ENCODE measurements around the gene FAM81B. TPM values are rescaled to one million over a fixed set of nuclear protein-coding genes. Genes with fewer than 3 reads are reported as not detected.

The FAM81B gene
- total RNA-seq, 6 donors from 2014 or later, result 0.66 to 44.0 (median 3.2) TPM

DNA sequence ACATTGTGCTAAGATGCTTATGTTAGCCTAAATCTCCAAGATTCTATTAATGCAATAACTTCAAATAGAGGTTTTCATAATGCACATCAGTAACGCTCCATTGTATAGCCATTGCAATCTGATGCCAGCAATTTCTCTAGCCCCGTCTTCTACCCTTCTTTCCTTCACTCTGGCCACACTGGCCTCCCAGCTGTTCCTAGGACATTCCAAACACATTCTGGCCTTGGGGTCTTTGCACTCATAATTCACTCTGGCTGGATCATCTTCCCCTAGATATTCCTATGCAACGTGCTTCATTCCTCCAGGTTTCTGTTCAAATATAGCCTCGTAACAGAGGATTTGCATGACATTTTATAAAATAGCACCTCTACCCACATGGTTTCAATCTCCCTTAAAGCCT lies 23.3 kb downstream of the FAM81B start:
- no peak for TF ChIP-seq EP300 (IDR thresholded peaks at IDR 0.05)
- TF ChIP-seq, protein P1, sequence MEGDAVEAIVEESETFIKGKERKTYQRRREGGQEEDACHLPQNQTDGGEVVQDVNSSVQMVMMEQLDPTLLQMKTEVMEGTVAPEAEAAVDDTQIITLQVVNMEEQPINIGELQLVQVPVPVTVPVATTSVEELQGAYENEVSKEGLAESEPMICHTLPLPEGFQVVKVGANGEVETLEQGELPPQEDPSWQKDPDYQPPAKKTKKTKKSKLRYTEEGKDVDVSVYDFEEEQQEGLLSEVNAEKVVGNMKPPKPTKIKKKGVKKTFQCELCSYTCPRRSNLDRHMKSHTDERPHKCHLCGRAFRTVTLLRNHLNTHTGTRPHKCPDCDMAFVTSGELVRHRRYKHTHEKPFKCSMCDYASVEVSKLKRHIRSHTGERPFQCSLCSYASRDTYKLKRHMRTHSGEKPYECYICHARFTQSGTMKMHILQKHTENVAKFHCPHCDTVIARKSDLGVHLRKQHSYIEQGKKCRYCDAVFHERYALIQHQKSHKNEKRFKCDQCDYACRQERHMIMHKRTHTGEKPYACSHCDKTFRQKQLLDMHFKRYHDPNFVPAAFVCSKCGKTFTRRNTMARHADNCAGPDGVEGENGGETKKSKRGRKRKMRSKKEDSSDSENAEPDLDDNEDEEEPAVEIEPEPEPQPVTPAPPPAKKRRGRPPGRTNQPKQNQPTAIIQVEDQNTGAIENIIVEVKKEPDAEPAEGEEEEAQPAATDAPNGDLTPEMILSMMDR (IDR thresholded peaks at IDR 0.05), result no peak
- no peak for TF ChIP-seq POLR2AphosphoS5 (IDR thresholded peaks at IDR 0.05)
- Histone ChIP-seq H3K9me3 (no peaks in the 10 kb centered on the region), H3K4me3 (no peak overlapping the region), H3K36me3 (no peaks in the 10 kb centered on the region), H3K4me1 (no peaks in the 10 kb centered on the region), H3K27me3 (no peaks in the 10 kb centered on the region), H3K27ac (no peak overlapping the region)
- DNase-seq (no peak), ATAC-seq (ENCODE audit: low FRiP score in 2 of 2) (no peak)
- WGBS, 2 donors, result 67 to 79% methylated on average over 4 of the region's 4 CpGs

DNA sequence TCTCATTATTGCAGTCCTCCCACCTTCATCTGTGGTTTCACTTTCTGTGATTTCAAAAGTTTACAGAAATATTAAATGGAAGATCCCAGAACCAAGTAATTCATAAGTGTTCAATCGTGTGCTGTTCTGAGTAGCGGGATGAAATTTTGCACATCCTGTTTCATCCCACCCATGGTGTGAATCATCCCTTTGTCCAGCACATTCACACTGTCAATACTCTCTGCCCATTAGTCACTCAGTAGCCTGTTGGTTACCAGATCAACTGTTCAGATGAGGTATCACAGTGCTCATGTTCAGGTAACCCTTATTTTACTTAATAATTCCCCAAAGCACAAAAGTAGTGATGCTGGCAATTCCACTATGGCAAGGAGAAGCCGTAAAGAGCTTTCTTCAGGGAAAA lies 26.8 kb downstream of the FAM81B start:
- H3K27me3 ChIP-seq, result no peaks in the 10 kb centered on the region
- H3K4me1 ChIP-seq, result no peaks in the 10 kb centered on the region
- H3K9me3 ChIP-seq, result no peaks in the 10 kb centered on the region
- H3K4me3 ChIP-seq, result no peak overlapping the region
- TF ChIP-seq POLR2A (IDR thresholded peaks at IDR 0.05) (no peak), EP300 (IDR thresholded peaks at IDR 0.05) (no peak)
- no peaks in the 10 kb centered on the region for H3K36me3 ChIP-seq
- ATAC-seq (ENCODE audit: low FRiP score in 2 of 2) (no peak), DNase-seq (no peak)
- 87 to 89% methylated on average over 3 of the region's 3 CpGs for WGBS, 2 donors
- no peak overlapping the region for H3K27ac ChIP-seq

DNA sequence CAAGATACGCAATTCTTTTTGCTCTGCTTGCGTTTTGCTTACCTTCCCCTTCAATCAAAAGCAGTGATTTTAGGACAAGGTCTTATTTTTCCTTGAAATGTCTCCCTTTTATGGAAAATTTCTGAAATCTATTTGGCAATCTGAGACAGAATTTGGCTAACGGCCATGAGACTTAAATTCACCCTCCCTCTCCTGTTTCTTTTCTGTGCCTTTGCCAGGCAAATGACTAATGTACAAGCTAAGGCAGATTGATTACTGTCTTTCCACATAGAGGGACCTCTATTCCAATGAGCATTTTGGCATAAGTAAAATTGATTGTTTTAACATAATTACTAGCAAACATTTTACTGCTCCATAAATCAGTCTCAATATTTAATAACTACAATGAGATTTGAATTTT lies 31.7 kb downstream of the FAM81B start:
- Histone ChIP-seq H3K9me3 (no peaks in the 10 kb centered on the region), H3K4me1 (no peaks in the 10 kb centered on the region), H3K27ac (no peak overlapping the region), H3K27me3 (no peaks in the 10 kb centered on the region), H3K4me3 (no peak overlapping the region), H3K36me3 (no peaks in the 10 kb centered on the region)
- ATAC-seq (ENCODE audit: low FRiP score in 2 of 2) (no peak), DNase-seq (no peak)
- TF ChIP-seq EP300 (IDR thresholded peaks at IDR 0.05) (no peak), POLR2A (IDR thresholded peaks at IDR 0.05) (no peak), POLR2AphosphoS5 (IDR thresholded peaks at IDR 0.05) (no peak)
- TF ChIP-seq, protein P1 (IDR thresholded peaks at IDR 0.05), result no peak
- WGBS, 2 donors, result 82 to 83% methylated on average over 3 of the region's 3 CpGs

DNA sequence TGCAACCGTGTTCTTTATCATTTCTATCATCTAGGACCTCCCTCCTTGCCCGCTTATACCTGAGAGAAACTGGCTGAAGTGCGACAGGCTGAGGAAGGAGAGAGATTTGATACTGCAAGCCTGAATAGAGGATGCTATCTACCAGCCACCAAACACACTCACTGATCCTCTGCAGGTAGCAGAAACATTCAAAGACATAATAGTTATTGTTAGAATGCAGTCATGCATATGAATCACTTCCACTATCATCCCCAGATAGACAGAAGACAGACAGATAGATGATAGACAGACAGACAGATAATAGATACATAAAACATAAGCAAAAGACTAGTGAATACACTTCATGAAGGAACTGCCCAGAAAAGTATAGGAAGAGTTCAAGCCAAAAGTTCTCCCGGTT lies 32.9 kb downstream of the FAM81B start:
- H3K9me3 ChIP-seq, result no peaks in the 10 kb centered on the region
- no peak for TF ChIP-seq POLR2A (IDR thresholded peaks at IDR 0.05)
- TF ChIP-seq EP300 (IDR thresholded peaks at IDR 0.05), result no peak
- no peak for TF ChIP-seq POLR2AphosphoS5 (IDR thresholded peaks at IDR 0.05)
- TF ChIP-seq, protein P1 (IDR thresholded peaks at IDR 0.05), result no peak
- DNase-seq (no peak), ATAC-seq (ENCODE audit: low FRiP score in 2 of 2) (no peak)
- H3K27me3 ChIP-seq, result no peaks in the 10 kb centered on the region
- H3K4me1 ChIP-seq, result no peaks in the 10 kb centered on the region
- 88 to 90% methylated on average over 4 of the region's 4 CpGs for WGBS, 2 donors
- no peak overlapping the region for H3K4me3 ChIP-seq
- no peak overlapping the region for H3K27ac ChIP-seq
- H3K36me3 ChIP-seq, result no peaks in the 10 kb centered on the region

DNA sequence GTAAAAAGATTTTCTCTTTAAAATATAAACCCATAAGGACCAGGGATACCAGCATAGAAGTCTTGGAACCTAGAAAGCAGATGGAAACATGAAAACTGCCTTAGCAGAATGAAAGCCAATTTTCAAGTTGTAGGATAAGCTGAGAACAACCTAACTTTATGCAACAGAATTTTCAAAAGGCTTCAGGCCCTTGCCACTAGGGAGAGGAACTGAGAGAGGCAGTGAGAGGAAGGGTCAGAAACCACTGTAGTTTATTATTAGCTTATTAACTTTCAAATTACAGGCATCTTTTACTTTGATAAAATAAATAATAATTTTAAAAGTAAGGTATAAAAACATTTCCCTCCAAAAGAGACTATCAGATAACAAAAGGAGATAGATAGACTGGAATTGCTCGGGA lies 33.4 kb downstream of the FAM81B start:
- Histone ChIP-seq H3K9me3 (no peaks in the 10 kb centered on the region), H3K27me3 (no peaks in the 10 kb centered on the region), H3K27ac (no peak overlapping the region), H3K4me1 (no peaks in the 10 kb centered on the region), H3K4me3 (no peak overlapping the region), H3K36me3 (no peaks in the 10 kb centered on the region)
- no peak for TF ChIP-seq POLR2A (IDR thresholded peaks at IDR 0.05)
- TF ChIP-seq, protein P1 (IDR thresholded peaks at IDR 0.05), result no peak
- TF ChIP-seq EP300 (IDR thresholded peaks at IDR 0.05), result no peak
- TF ChIP-seq POLR2AphosphoS5 (IDR thresholded peaks at IDR 0.05), result no peak
- DNase-seq, result no peak
- no peak for ATAC-seq (ENCODE audit: low FRiP score in 2 of 2)
- WGBS, 2 donors, result 90 to 95% methylated on average over 1 of the region's 1 CpG
